ENCODE measurements around the gene FERMT3.

The FERMT3 gene

DNA sequence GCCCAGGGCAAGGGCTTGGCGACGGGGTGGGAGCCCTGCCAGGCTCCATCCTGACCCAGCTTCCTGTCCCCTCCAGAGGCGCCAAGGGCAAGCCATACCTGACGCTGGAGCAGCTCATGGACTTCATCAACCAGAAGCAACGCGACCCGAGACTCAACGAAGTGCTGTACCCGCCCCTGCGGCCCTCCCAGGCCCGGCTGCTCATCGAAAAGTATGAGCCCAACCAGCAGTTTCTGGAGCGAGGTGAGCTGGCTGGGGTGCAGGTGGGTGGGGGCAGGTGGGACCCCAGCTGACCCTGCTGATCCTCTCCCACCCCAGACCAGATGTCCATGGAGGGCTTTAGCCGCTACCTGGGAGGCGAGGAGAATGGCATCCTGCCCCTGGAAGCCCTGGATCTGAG, 49.8 kb downstream of the FERMT3 start:
- no peak for TF ChIP-seq ZFX (IDR thresholded peaks at IDR 0.05; ENCODE audit: borderline replicate concordance)
- TF ChIP-seq, protein P1, sequence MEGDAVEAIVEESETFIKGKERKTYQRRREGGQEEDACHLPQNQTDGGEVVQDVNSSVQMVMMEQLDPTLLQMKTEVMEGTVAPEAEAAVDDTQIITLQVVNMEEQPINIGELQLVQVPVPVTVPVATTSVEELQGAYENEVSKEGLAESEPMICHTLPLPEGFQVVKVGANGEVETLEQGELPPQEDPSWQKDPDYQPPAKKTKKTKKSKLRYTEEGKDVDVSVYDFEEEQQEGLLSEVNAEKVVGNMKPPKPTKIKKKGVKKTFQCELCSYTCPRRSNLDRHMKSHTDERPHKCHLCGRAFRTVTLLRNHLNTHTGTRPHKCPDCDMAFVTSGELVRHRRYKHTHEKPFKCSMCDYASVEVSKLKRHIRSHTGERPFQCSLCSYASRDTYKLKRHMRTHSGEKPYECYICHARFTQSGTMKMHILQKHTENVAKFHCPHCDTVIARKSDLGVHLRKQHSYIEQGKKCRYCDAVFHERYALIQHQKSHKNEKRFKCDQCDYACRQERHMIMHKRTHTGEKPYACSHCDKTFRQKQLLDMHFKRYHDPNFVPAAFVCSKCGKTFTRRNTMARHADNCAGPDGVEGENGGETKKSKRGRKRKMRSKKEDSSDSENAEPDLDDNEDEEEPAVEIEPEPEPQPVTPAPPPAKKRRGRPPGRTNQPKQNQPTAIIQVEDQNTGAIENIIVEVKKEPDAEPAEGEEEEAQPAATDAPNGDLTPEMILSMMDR (IDR thresholded peaks at IDR 0.05) = no peak

DNA sequence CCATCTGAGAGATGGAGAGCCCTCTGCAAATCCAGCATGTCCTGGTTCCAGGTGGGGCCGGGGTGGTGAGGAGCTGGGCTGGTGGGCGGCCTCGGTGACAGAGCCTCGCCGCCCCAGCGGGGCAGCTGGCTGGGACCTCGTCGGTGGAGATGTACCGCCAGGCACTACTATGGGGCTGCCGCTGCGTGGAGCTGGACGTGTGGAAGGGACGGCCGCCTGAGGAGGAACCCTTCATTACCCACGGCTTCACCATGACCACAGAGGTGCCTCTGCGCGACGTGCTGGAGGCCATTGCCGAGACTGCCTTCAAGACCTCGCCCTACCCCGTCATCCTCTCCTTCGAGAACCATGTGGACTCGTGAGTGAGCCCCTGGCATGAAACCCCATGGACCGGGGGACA, 51.8 kb downstream of the FERMT3 start:
- TF ChIP-seq, protein P1 (IDR thresholded peaks at IDR 0.05) = no peak
- TF ChIP-seq ZFX (IDR thresholded peaks at IDR 0.05; ENCODE audit: borderline replicate concordance) = no peak
- H3K27ac ChIP-seq = no peak overlapping the region

More for the DNA sequence above, 49.8 kb downstream of the FERMT3 start:
- no peak overlapping the region for H3K27ac ChIP-seq

DNA sequence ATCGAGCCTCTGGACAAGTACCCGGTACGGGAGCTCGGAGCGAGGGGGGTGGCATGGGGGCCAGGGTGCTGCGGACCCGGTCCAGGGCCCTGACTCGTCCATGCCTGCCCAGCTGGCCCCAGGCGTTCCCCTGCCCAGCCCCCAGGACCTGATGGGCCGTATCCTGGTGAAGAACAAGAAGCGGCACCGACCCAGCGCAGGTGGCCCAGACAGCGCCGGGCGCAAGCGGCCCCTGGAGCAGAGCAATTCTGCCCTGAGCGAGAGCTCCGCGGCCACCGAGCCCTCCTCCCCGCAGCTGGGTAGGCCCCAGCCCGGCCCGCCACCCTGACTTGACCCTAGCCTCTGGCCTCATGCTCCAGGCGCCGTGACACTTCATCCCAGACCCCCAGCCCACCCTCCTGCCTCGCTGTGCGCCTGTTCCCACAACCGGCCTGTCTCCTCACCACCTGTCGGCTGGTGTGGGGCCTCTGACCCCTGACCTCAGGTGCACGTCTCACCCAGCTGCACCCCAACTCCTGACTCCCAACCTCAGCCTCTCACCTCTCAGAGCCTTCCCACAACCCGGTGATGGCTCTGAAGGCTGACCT, 52.5 kb downstream of the FERMT3 start:
- TF ChIP-seq, protein P1 (IDR thresholded peaks at IDR 0.05) = no peak
- no peak overlapping the region for H3K27ac ChIP-seq

DNA sequence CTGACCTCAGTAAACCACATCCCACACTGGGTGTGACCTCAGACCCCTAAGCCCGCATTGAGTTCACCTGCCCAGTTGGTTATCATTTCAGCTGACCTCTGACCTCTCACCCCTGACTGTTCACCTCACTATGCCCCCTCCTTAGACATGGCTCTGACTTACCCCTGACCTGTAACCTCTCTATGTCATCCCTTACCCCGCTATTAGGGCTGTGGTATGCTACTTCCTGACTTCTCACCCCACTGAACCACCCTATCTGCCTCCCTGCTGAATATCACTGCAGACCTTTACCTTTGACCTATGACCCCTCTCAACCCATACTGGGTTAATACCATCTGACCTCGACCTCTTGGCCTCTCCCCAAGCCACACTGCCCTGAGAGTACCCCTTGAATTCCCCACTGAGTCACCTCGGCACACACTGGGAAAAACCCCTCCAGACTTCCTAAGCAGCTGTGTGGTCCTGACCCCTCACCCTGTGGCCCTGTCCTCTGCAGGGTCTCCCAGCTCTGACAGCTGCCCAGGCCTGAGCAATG, 53.1 kb downstream of the FERMT3 start:
- H3K27ac ChIP-seq = no peak overlapping the region; the same call in 1 of the 2 replicates
- TF ChIP-seq ZFX (IDR thresholded peaks at IDR 0.05; ENCODE audit: borderline replicate concordance) = no peak
- TF ChIP-seq, protein P1 (IDR thresholded peaks at IDR 0.05) = no peak

DNA sequence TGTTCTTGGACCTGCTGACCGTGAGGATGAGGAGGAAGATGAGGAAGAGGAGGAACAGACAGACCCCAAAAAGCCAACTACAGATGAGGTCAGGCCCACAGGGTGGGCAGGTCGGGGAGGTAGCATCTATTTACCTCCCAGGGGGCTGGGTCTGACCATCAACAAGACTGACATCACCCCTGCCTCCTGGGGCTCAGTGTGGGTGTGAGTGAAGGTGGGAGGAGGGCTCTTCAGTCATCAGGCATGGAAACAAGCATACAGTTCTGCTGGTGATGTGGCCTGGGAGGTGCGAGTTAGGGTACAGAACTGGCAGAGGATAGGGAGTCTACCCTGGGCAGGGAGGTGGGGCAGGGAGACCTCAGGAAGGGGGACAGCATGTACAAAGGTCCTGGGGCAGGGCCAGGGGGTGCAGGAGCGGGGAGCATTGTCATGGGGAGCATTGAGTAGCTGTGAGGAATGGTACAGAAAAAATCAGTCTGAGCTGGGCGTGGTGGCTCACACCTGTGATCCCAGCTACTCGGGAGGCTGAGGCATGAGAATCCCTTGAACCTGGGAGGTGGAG, 53.7 kb downstream of the FERMT3 start:
- no peak for TF ChIP-seq ZFX (IDR thresholded peaks at IDR 0.05; ENCODE audit: borderline replicate concordance)
- TF ChIP-seq, protein P1 (IDR thresholded peaks at IDR 0.05) = no peak
- no peak overlapping the region; the same call in 1 of the 2 replicates for H3K27ac ChIP-seq

DNA sequence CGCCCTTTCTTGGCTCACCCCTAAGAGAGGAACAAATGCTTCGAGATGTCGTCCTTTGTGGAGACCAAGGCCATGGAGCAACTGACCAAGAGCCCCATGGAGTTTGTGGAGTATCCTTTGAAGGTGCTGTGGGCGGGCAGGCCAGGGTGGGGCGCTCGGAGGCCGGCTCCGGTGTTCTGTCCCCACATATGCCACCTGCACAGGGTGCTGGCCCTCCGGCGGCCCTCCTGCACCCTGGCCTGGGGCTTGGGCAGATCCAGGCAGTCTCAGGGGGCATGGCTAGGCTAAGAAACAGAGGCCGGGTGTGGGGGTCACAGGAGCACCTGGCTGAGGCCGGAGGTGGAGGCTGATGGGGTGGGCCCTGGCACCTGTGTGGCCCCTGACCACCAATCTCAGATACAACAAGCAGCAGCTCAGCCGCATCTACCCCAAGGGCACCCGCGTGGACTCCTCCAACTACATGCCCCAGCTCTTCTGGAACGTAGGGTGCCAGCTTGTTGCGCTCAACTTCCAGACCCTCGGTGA, 55.1 kb downstream of the FERMT3 start:
- TF ChIP-seq, protein P1 (IDR thresholded peaks at IDR 0.05) = no peak
- TF ChIP-seq ZFX (IDR thresholded peaks at IDR 0.05; ENCODE audit: borderline replicate concordance) = no peak

More for the DNA sequence above, 55.1 kb downstream of the FERMT3 start:
- no peak overlapping the region for H3K27ac ChIP-seq
